Activated CD4-positive, alpha-beta T cell treated with anti-CD3 and anti-CD28 coated beads for 36 hours (primary cell): Measurements from ENCODE around the gene VASP. TPM values are rescaled to one million over a fixed set of nuclear protein-coding genes. Genes with fewer than 3 reads are reported as not detected.

Experiments used
- ATAC-seq: fragments of 200-7000 bp; cut with Tn5 transposase; one replicate; pipeline ENCODE4 v1.10.0; 2021; ENCODE audit warnings: mild to moderate bottlenecking, moderate library complexity
- CTCF ChIA-PET: fragments of 350-600 bp; sonication (Branson Sonifier 250); formaldehyde crosslinking; loops from one replicate; lab custom pipeline; 2021; ENCODE audit warnings: antibody characterized with exemption; lab: Charles Lee
- POLR2A ChIA-PET: fragments of 350-600 bp; sonication (Branson Sonifier 250); formaldehyde crosslinking; loops from one replicate; lab custom pipeline; 2021; ENCODE audit warnings: antibody characterized with exemption, inconsistent platforms; lab: Charles Lee
- DNase-seq: peaks from one replicate; pipeline ENCODE4 v3.0.0-alpha.2; 2020
- H3K27ac Mint-ChIP-seq: one replicate; pipeline ENCODE4 v1.8.0; 2021; ENCODE audit warnings: mixed read lengths
- H3K27me3 Mint-ChIP-seq: one replicate; pipeline ENCODE4 v1.8.0; 2021; ENCODE audit warnings: mixed read lengths
- H3K36me3 Mint-ChIP-seq: one replicate; pipeline ENCODE4 v1.8.0; 2021; ENCODE audit warnings: low read depth, mixed read lengths
- H3K4me1 Mint-ChIP-seq: one replicate; pipeline ENCODE4 v1.8.0; 2021; ENCODE audit warnings: mixed read lengths
- H3K4me3 Mint-ChIP-seq: one replicate; pipeline ENCODE4 v1.8.0; 2021; ENCODE audit warnings: mild to moderate bottlenecking, moderate library complexity, mixed read lengths
- H3K9me3 Mint-ChIP-seq: one replicate; pipeline ENCODE4 v1.8.0; 2021; ENCODE audit warnings: low read depth, mixed read lengths
- intact Hi-C, 2 experiments: fragments of 100-400 bp; cut with DNase I in 1 of 2; cut with micrococcal nuclease in 1 of 2; formaldehyde crosslinking; loops; one replicate each; pipeline versions ENCODE4 v1.14.2 to v1.15.1; 2022 to 2024; cut with DNase I, micrococcal nuclease
- total RNA-seq, 2 experiments: library from RNA; stranded (reverse); gene quantifications; one replicate each; pipeline ENCODE4 v1.2.3, GENCODE V29; 2021

VASP gene
- total RNA-seq, 2 experiments from 2014 or later = 152 to 153 TPM

DNA sequence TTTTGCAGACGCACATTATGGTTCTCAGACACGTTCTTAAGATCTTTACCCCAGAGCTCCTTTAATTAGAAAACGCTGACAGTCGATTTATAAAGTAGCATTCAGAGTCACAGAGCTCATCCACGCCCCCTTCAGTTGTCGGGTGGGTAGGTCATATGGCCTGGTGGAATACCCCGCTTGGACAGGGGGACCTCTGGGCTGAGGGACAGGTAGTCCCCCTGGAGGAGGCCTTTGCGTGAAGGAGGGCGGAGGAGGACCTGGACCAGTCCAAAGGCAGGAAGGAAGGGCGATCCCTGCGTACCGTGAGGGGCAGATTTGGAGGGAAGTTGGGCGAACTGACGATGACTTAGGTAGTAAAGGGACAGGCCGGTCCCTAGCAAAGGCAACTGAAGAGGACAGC lies 20.5 kb downstream of the VASP start:
- Mint-ChIP-seq H3K9me3 (no peaks in the 10 kb centered on the region), H3K36me3 (peaks cover 43% of the 10 kb centered on the region), H3K27me3 (peaks cover 2% of the 10 kb centered on the region), H3K4me3 (no peak overlapping the region), H3K27ac (no peak overlapping the region), H3K4me1 (peaks cover 19% of the 10 kb centered on the region)
- CTCF ChIA-PET = interaction anchor here (0.5 to 2.5 kb wide), 5 partner anchors 31 to 165 kb away, joined by 3 to 6 read pairs (median 3); partner anchors contain the start of gene QPCTL
- POLR2A ChIA-PET = interaction anchor here (0.5 kb wide), 1 partner anchor 91 kb away, joined by 6 read pairs; no protein-coding TSS in a partner anchor
- ATAC-seq (no peak), DNase-seq (no peak)
- intact Hi-C loops = no loop called here

DNA sequence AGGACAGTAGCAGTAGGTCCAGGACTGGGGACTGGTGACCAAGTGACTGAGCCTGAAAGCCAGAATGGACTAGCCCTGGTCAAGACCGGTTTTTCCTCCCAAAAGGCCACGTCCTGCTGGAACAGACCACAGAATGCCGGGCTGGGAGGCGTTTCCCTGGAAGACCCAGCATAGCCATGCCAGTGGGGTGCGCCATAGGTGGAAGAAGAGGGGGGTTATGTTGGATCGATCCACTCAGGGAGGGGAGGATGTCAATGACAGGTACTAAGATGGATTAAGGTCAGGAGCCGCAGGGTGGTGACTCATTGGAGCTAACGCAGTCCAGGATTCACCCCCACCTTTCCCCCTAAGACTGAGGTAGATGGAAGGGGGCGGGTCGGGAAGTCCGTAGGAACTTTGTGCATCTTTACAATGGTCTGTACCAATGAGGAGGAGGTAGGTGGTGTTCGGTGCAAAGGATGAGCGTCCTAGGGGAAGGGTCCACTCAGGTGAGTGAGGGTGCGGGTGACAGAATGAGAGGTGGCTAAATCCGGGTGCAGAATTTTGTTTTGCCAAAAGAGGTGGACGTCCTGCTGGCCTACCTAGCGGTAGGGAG lies 21.0 kb downstream of the VASP start:
- Mint-ChIP-seq H3K9me3 (no peaks in the 10 kb centered on the region), H3K36me3 (peaks cover 43% of the 10 kb centered on the region), H3K4me1 (peaks cover 18% of the 10 kb centered on the region), H3K27ac (no peak overlapping the region), H3K4me3 (no peak overlapping the region), H3K27me3 (peaks cover 2% of the 10 kb centered on the region)
- no peak for DNase-seq
- ATAC-seq = no peak
- ChIA-PET CTCF (interaction anchor here (0.5 to 2.5 kb wide), 4 partner anchors 30 to 164 kb away, joined by 3 to 6 read pairs (median 3); partner anchors contain the start of gene QPCTL), POLR2A (no interaction called here)
- intact Hi-C loops = no loop called here

DNA sequence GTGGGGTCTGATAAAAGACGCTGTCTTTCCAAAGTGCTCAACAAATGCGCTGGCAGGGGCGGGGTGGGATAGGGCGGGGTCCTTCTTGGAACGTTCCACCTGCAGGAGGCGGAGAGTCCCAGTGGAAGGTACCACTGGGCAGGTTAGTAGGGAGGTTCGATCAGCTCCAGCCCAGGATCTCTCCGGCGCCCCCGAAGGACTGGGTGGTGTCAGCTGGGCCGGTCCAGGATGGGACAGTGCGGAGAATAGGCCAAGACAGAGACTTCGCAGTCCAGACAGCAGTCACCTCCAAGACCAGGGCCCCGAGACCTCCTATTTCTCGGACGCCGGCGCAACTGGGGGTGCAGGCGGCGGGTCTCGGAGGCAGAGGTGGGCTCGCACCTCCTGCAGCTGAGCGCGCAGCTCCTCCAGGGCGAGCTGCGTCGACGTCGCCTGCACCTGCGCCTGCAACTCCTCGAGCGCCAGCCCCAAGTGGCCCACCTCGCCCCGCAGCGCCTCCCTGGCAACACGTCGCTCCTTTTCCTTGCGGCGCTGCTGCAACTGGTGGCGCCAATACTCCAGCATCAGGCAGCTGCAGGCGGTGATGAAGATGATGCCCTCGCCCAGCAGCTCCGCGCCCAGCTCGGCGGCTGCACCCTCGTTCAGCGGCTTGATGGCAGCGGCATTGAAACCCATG lies 21.6 kb downstream of the VASP start:
- peak; percentile 44 for DNase-seq

DNA sequence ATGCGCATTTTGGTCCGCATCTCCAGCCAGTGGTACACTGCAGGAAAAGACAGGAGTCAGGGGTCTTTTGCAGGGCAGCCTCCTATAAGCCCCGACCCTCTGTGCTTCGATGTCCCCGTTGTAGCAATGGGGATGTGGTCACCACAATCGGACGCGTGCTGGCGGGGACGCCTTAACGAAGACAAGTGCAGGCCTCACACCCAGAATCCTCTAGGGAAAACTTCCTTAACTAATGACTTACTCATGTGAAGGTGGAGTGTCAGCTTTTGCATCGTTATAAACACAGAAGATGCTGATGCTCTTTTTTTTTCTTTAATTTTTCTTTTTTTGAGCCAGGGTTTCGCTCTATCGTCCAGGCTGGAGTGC lies 22.1 kb downstream of the VASP start:
- intact Hi-C loops = no loop called here
- Mint-ChIP-seq H3K9me3 (no peaks in the 10 kb centered on the region), H3K27me3 (peaks cover 2% of the 10 kb centered on the region), H3K27ac (no peak overlapping the region), H3K4me3 (no peak overlapping the region), H3K4me1 (peaks cover 10% of the 10 kb centered on the region), H3K36me3 (peaks cover 31% of the 10 kb centered on the region)
- ChIA-PET POLR2A (no interaction called here), CTCF (interaction anchor here (0.6 to 1.2 kb wide), 7 partner anchors 9 to 216 kb away, joined by 3 to 4 read pairs (median 3); no protein-coding TSS in a partner anchor)
- DNase-seq (no peak), ATAC-seq (no peak)

More for the DNA sequence above, 21.6 kb downstream of the VASP start:
- ChIA-PET POLR2A (no interaction called here), CTCF (interaction anchor here (0.6 to 1.2 kb wide), 7 partner anchors 9 to 217 kb away, joined by 3 to 4 read pairs (median 3); no protein-coding TSS in a partner anchor)
- peaks cover 2% of the 10 kb centered on the region for H3K27me3 Mint-ChIP-seq
- peaks cover 37% of the 10 kb centered on the region for H3K36me3 Mint-ChIP-seq
- H3K9me3 Mint-ChIP-seq = no peaks in the 10 kb centered on the region
- H3K4me3 Mint-ChIP-seq = no peak overlapping the region
- H3K4me1 Mint-ChIP-seq = peaks cover 11% of the 10 kb centered on the region
- no peak overlapping the region for H3K27ac Mint-ChIP-seq
- intact Hi-C loops = no loop called here
- ATAC-seq = peak; percentile 48

DNA sequence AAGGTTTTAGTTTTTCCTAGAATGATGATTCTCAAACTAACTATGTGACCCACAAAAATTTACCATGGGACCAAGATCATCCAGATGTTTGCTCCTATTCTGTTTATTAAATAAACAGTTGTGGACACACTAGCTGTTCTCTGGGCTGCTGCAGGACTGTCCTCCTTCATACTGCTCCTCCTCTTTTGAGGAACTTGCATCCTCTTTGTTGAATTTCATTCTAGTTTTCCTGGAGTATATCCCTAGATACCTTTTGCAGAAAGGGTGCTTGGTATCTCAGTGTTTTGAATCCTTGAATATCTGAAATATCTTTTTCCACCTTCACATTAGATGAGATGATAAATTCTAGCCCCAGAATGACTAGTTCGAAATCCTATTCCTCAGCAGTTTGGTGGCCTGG lies 24.1 kb downstream of the VASP start:
- H3K9me3 Mint-ChIP-seq = no peaks in the 10 kb centered on the region
- intact Hi-C loops = no loop called here
- peaks cover 16% of the 10 kb centered on the region for H3K36me3 Mint-ChIP-seq
- H3K4me1 Mint-ChIP-seq = peaks cover 10% of the 10 kb centered on the region
- peaks cover 2% of the 10 kb centered on the region for H3K27me3 Mint-ChIP-seq
- POLR2A ChIA-PET = no interaction called here
- no peak for DNase-seq
- ATAC-seq = no peak
- no peak overlapping the region for H3K27ac Mint-ChIP-seq
- no peak overlapping the region for H3K4me3 Mint-ChIP-seq
- CTCF ChIA-PET = interaction anchor here (0.9 to 2.0 kb wide), 2 partner anchors 18 to 162 kb away, joined by 5 read pairs; no protein-coding TSS in a partner anchor

DNA sequence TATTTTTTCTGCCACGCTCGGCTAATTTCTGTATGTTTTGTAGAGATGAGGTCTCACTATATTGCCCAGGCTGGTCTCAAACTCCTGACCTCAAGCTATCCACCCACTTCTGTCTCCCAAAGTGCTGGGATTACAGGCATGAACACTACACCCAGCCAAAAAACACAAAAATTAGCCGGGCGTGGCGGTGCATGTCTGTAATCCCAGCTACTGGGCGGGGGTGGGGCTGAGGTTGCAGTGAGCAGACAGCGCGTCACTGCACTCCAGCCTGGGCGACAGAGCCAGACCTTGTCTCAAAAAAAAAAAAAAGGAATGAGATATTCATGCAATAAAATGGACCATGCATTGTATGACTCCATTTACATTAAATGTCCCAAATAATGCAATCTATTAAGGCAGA lies 32.2 kb downstream of the VASP start:
- no peak for ATAC-seq
- CTCF ChIA-PET = no interaction called here
- no peak overlapping the region for H3K4me3 Mint-ChIP-seq
- H3K27ac Mint-ChIP-seq = no peak overlapping the region
- POLR2A ChIA-PET = no interaction called here
- peaks cover 6% of the 10 kb centered on the region for H3K4me1 Mint-ChIP-seq
- H3K9me3 Mint-ChIP-seq = no peaks in the 10 kb centered on the region
- no peaks in the 10 kb centered on the region for H3K27me3 Mint-ChIP-seq
- H3K36me3 Mint-ChIP-seq = peaks cover 2% of the 10 kb centered on the region
- intact Hi-C loops = no loop called here
- no peak for DNase-seq

DNA sequence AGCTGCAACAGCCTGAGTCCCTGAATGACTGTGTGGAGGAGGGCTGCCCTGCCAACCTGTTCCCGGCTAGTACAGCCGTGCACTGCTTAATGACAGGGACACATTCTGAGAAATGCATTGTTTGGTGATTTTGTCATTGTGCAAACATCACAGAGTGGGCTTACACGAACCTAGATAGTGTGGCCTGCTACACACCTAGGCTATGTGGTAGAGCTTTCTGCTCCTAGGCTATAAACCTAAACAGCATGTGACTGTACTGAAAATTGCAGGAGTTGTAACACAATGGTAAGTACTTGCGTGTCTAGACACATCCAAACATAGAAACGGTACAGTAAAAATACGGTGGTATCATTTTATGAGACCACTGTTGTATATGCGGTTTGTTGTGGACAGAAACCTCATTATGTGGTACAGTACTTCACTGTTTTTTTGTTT lies 35.0 kb downstream of the VASP start:
- POLR2A ChIA-PET = no interaction called here
- Mint-ChIP-seq H3K36me3 (peaks cover 2% of the 10 kb centered on the region), H3K27me3 (no peaks in the 10 kb centered on the region), H3K9me3 (no peaks in the 10 kb centered on the region), H3K4me1 (peaks cover 6% of the 10 kb centered on the region), H3K27ac (no peak overlapping the region), H3K4me3 (no peak overlapping the region)
- CTCF ChIA-PET = interaction anchor here (1.0 kb wide), 1 partner anchor 57 kb away, joined by 5 read pairs; no protein-coding TSS in a partner anchor
- DNase-seq (no peak), ATAC-seq (no peak)
- intact Hi-C loops = no loop called here

DNA sequence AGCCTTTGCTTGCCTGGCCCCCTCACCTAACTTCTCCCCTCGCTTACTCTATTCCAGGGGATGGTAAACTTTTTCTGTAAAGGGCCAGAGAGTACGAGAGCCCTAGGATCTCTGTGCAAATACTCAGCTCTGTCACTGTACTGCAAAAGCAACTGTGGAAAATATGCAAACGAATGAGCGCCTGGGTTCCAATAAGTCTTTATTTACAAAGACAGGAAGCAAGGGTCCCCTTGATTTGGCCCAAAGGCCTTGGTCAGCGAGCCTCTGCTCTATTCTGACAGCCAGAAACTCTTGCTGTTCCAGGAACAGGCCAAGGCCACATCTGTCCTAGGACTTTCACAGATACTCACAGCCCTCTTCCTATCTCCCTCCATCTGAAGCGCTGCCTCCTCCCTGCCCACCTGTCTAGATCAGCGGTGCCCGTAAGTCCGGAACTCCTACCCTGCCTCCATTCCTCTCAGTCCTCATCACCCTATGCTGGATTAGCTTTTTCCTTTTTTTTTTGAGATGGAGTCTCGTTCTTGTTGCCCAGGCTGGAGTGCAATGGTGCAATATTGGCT lies 40.0 kb downstream of the VASP start:
- H3K36me3 Mint-ChIP-seq = peaks cover 4% of the 10 kb centered on the region
- ATAC-seq (no peak), DNase-seq (no peak)
- no peaks in the 10 kb centered on the region for H3K27me3 Mint-ChIP-seq
- H3K27ac Mint-ChIP-seq = no peak overlapping the region
- H3K9me3 Mint-ChIP-seq = no peaks in the 10 kb centered on the region
- intact Hi-C loops = no loop called here
- no peak overlapping the region for H3K4me3 Mint-ChIP-seq
- POLR2A ChIA-PET = no interaction called here
- CTCF ChIA-PET = no interaction called here
- peaks cover 6% of the 10 kb centered on the region for H3K4me1 Mint-ChIP-seq

DNA sequence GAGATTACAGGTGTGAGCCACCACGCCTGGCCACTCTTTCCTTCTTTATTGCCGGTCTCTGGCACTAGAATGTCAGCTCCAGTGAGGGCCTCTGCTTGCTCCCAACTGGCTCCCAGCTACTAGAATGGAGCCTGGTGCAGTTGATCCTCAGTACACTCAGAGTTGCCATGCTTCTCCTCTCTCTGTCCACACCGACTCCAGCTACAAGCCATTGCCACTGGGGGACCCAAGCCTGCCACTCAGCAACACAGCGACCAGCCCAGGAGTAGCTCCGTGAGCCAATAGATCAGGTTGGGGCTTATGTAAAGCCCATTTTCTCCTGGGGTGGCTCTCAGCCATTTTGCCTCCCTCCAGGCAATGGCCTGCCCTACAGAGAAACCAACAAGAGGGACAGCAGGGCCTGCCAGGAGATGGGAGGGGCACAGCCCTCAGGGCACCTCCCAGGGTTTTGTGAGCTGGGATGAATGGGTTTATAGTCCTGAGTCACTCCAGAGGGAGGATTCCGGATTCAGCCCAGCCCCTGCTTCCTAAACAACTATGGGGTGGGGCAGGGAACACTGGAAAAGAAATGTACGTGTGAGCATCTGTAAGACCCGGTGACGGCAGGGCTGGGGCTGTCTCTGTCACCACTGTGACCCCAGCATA lies 40.8 kb downstream of the VASP start:
- H3K4me1 Mint-ChIP-seq = peaks cover 6% of the 10 kb centered on the region
- H3K4me3 Mint-ChIP-seq = no peak overlapping the region
- ATAC-seq (no peak), DNase-seq (no peak)
- H3K9me3 Mint-ChIP-seq = no peaks in the 10 kb centered on the region
- POLR2A ChIA-PET = no interaction called here
- H3K27me3 Mint-ChIP-seq = no peaks in the 10 kb centered on the region
- H3K36me3 Mint-ChIP-seq = peaks cover 7% of the 10 kb centered on the region
- H3K27ac Mint-ChIP-seq = no peak overlapping the region
- intact Hi-C loops = no loop called here
- CTCF ChIA-PET = interaction anchor here (2.7 kb wide), 1 partner anchor 10 kb away, joined by 14 read pairs; no protein-coding TSS in a partner anchor

DNA sequence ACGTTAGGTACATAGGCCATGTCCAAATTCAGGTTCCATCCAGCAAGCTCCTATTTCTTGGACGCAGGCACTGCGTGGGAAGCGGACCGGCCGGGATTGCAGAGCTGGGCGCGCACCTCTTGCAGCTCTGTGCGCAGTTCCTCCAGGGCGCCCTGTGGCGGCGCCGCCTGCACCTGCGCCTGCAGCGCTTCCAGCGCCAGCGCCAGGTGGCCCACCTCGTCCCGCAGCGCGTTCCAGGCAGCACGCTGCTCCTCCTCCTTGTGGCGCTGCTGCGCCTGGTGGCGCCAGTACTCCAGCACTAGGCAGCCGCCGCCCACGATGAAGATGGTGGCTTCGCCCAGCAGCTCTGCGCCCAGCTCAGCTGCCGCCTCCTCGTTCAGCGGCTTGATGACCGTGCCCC lies 46.2 kb downstream of the VASP start:
- Mint-ChIP-seq H3K4me3 (no peak overlapping the region), H3K27me3 (no peaks in the 10 kb centered on the region), H3K9me3 (no peaks in the 10 kb centered on the region), H3K4me1 (peaks cover 4% of the 10 kb centered on the region), H3K27ac (no peak overlapping the region), H3K36me3 (peaks cover 8% of the 10 kb centered on the region)
- ChIA-PET POLR2A (interaction anchor here (0.8 kb wide), 1 partner anchor 73 kb away, joined by 3 read pairs; no protein-coding TSS in a partner anchor), CTCF (interaction anchor here (0.6 kb wide), 1 partner anchor 21 kb away, joined by 3 read pairs; no protein-coding TSS in a partner anchor)
- intact Hi-C loops = no loop called here
- ATAC-seq (no peak), DNase-seq (no peak)

DNA sequence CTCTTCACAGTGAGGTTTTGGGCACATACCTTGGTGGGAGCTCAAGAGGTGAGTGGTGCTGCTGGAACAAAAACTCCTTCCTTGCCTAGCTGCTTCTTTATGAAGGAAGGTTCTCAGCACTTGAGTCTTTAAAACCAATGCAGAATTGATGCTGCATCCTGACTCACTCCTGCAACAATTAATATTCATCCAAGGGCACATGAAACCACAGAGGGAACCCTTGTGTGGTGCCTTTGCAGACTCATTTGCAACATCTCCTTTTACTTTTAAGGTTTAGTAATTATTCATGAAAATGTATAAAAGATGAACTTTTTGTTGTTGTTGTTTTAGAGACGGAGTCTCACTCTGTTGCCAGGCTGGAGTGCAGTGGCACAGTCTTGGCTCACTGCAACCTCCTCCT lies 47.2 kb downstream of the VASP start:
- ATAC-seq = no peak
- Mint-ChIP-seq H3K4me1 (peaks cover 10% of the 10 kb centered on the region), H3K27ac (no peak overlapping the region), H3K9me3 (no peaks in the 10 kb centered on the region), H3K36me3 (peaks cover 8% of the 10 kb centered on the region), H3K4me3 (no peak overlapping the region), H3K27me3 (no peaks in the 10 kb centered on the region)
- intact Hi-C loops = no loop called here
- DNase-seq = no peak
- CTCF ChIA-PET = no interaction called here
- POLR2A ChIA-PET = interaction anchor here (0.7 kb wide), 1 partner anchor 17 kb away, joined by 4 read pairs; no protein-coding TSS in a partner anchor
